Activated naive CD8-positive, alpha-beta T cell (primary cell): ENCODE results near the gene PDXP.

ENCODE experiments used
- H3K27ac Mint-ChIP-seq: one replicate; pipeline ENCODE4 v1.8.0; 2021; ENCODE audit warnings: mixed read lengths
- H3K27me3 Mint-ChIP-seq: one replicate; pipeline ENCODE4 v1.8.0; 2021; ENCODE audit warnings: mixed read lengths
- H3K36me3 Mint-ChIP-seq: one replicate; pipeline ENCODE4 v1.8.0; 2021; ENCODE audit warnings: mixed read lengths
- H3K4me1 Mint-ChIP-seq: one replicate; pipeline ENCODE4 v1.8.0; 2021; ENCODE audit warnings: low read depth, mixed read lengths
- H3K4me3 Mint-ChIP-seq: one replicate; pipeline ENCODE4 v1.8.0; 2021; ENCODE audit warnings: mild to moderate bottlenecking, mixed read lengths
- H3K9me3 Mint-ChIP-seq: one replicate; pipeline ENCODE4 v1.8.0; 2021; ENCODE audit warnings: low read depth, mixed read lengths

Gene PDXP

GRCh38 chr22:37708580-37709444, 50.3 kb downstream of the PDXP start:
- no peaks in the 10 kb centered on the region for H3K4me1 Mint-ChIP-seq
- peaks cover 8% of the 10 kb centered on the region for H3K36me3 Mint-ChIP-seq
- no peaks in the 10 kb centered on the region for H3K9me3 Mint-ChIP-seq
- H3K27ac Mint-ChIP-seq, result no peak overlapping the region
- no peak overlapping the region for H3K4me3 Mint-ChIP-seq
- no peaks in the 10 kb centered on the region for H3K27me3 Mint-ChIP-seq

GRCh38 chr22:37709445-37709765, 50.9 kb downstream of the PDXP start:
- peaks cover 7% of the 10 kb centered on the region for H3K36me3 Mint-ChIP-seq
- no peak overlapping the region for H3K27ac Mint-ChIP-seq
- H3K27me3 Mint-ChIP-seq, result no peaks in the 10 kb centered on the region
- H3K4me3 Mint-ChIP-seq, result no peak overlapping the region
- H3K9me3 Mint-ChIP-seq, result no peaks in the 10 kb centered on the region
- no peaks in the 10 kb centered on the region for H3K4me1 Mint-ChIP-seq

GRCh38 chr22:37710675-37711074, 52.2 kb downstream of the PDXP start:
- Mint-ChIP-seq H3K9me3 (no peaks in the 10 kb centered on the region), H3K4me1 (no peaks in the 10 kb centered on the region), H3K36me3 (peaks cover 5% of the 10 kb centered on the region), H3K27ac (no peak overlapping the region), H3K4me3 (no peak overlapping the region), H3K27me3 (no peaks in the 10 kb centered on the region)

- Mint-ChIP-seq H3K4me3 (no peak overlapping the region), H3K27me3 (no peaks in the 10 kb centered on the region), H3K27ac (no peak overlapping the region), H3K9me3 (no peaks in the 10 kb centered on the region), H3K36me3 (peaks cover under 1% of the 10 kb centered on the region), H3K4me1 (no peaks in the 10 kb centered on the region)
Measured at GRCh38 chr22:37711490-37711889, 53.0 kb downstream of the PDXP start.

- H3K27ac Mint-ChIP-seq, result no peak overlapping the region
- no peaks in the 10 kb centered on the region for H3K4me1 Mint-ChIP-seq
- H3K9me3 Mint-ChIP-seq, result no peaks in the 10 kb centered on the region
- H3K27me3 Mint-ChIP-seq, result no peaks in the 10 kb centered on the region
- H3K36me3 Mint-ChIP-seq, result peaks cover 3% of the 10 kb centered on the region
- no peak overlapping the region for H3K4me3 Mint-ChIP-seq
Measured at GRCh38 chr22:37713761-37714160, 55.2 kb downstream of the PDXP start.

DNA sequence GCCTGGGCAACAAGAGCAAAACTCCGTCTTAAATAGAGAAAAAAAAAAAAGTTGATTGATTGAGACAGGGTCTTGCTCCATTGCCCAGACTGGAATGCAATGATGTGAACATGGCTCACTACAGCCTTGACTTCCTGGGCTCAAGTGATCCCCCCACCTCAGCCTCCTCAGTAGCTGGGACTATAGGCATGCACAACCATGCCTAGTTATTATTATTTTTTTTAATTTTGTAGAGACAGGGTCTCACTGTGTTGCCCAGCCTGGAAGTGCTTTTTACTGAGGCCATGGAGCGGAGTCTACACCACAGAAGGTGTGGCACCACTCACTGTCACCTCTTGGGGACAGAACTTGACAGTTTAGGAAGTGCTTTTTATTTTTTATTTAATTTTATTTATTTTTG, 56.1 kb downstream of the PDXP start:
- Mint-ChIP-seq H3K4me1 (no peaks in the 10 kb centered on the region), H3K36me3 (peaks cover 3% of the 10 kb centered on the region), H3K27ac (no peak overlapping the region), H3K9me3 (no peaks in the 10 kb centered on the region), H3K27me3 (no peaks in the 10 kb centered on the region), H3K4me3 (no peak overlapping the region)

DNA sequence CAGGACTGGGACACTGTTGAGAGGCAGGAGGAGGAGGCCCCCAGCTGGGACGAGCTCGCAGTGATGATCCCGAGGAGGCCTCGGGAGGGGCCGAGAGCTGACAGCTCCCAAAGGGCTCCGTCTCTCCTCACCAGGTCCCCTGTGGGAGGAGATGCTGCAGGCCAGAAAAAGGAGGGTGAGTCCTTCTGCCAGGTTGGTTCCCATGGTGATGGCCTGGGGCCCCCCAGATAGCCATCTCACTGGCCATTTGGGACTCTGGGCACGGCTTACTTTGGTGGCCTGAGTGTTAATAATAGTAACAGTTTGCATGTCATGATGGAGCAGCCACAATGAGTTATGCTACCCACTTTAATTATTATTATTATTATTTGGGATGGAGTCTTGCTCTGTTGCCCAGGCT, 57.2 kb downstream of the PDXP start:
- Mint-ChIP-seq H3K4me1 (no peaks in the 10 kb centered on the region), H3K36me3 (peaks cover 3% of the 10 kb centered on the region), H3K4me3 (no peak overlapping the region), H3K27me3 (no peaks in the 10 kb centered on the region), H3K27ac (no peak overlapping the region), H3K9me3 (no peaks in the 10 kb centered on the region)
